AG04450 (cell line): ENCODE data around the gene TMEM54. TPM values are rescaled to one million over a fixed set of nuclear protein-coding genes. Genes with fewer than 3 reads are reported as not detected.

ENCODE experiments used
- CTCF ChIA-PET: fragments of 300-600, 350-600 bp; formaldehyde crosslinking; extraction: SDS; loops from one replicate; lab custom pipeline; 2022; ENCODE audit warnings: antibody characterized with exemption, inconsistent platforms; lab: Charles Lee
- POLR2A ChIA-PET: fragments of 350-600 bp; formaldehyde crosslinking; extraction: SDS; loops from one replicate; lab custom pipeline; 2021; ENCODE audit warnings: antibody characterized with exemption, inconsistent platforms; lab: Yijun Ruan, JAX
- DNase-seq: peaks from one replicate; pipeline ENCODE4 v3.0.0-alpha.2; 2011; ENCODE audit warnings: low read depth, low spot score
- H3K27ac ChIP-seq: one replicate; pipeline ENCODE4 v1.5.1; 2012; ENCODE audit warnings: low read depth, low read length, control low read depth
- H3K27me3 ChIP-seq: one replicate; pipeline ENCODE4 v1.6.0; 2012; ENCODE audit warnings: low read length; ENCODE audit not compliant: control insufficient read depth, insufficient read depth
- H3K4me3 ChIP-seq: 2 replicates; pipeline ENCODE4 v1.5.1; 2011; ENCODE audit warnings: mild to moderate bottlenecking, low read depth, low read length, control low read depth
- H3K9me3 ChIP-seq: 2 replicates; pipeline ENCODE4 v1.5.1; 2012; ENCODE audit warnings: low read length; ENCODE audit not compliant: control insufficient read depth, insufficient read depth
- CTCF ChIP-seq: IDR thresholded peaks from 2 replicates; pipeline ENCODE4 v1.5.1; 2011; ENCODE audit warnings: low read depth, low read length, control low read depth, inconsistent platforms
- polyA plus RNA-seq: library from polyadenylated mRNA; depleted of rRNA; stranded (reverse); fragments of >200 nt; gene quantifications from 2 replicates; pipeline ENCODE4 v1.2.3, GENCODE V29; 2011

Gene TMEM54
- polyA plus RNA-seq, 1 experiment = 28.6 TPM

GRCh38 chr1:32904797-32905196 lies 3.6 kb upstream of the TMEM54 start:
- POLR2A ChIA-PET = no interaction called here
- Histone ChIP-seq H3K4me3 (no peak overlapping the region), H3K9me3 (no peaks in the 10 kb centered on the region; the same call in 1 of the 2 replicates), H3K27me3 (peaks cover 8% of the 10 kb centered on the region), H3K27ac (no peak overlapping the region)
- CTCF ChIA-PET = interaction anchor here (0.8 to 1.1 kb wide), 3 partner anchors 11 to 158 kb away, joined by 3 read pairs; no protein-coding TSS in a partner anchor
- TF ChIP-seq CTCF = no peak
- DNase-seq = no peak

GRCh38 chr1:32903991-32904785 lies 3.0 kb upstream of the TMEM54 start:
- TF ChIP-seq CTCF = no peak
- DNase-seq = no peak
- H3K9me3 ChIP-seq = no peaks in the 10 kb centered on the region; the same call in 1 of the 2 replicates
- peaks cover 8% of the 10 kb centered on the region for H3K27me3 ChIP-seq
- no peak overlapping the region for H3K4me3 ChIP-seq
- no peak overlapping the region for H3K27ac ChIP-seq
- ChIA-PET CTCF (interaction anchor here (0.6 to 1.1 kb wide), 4 partner anchors 10 to 159 kb away, joined by 3 read pairs; no protein-coding TSS in a partner anchor), POLR2A (no interaction called here)

GRCh38 chr1:32902535-32902920 lies 1.3 kb upstream of the TMEM54 start:
- H3K4me3 ChIP-seq = no peak overlapping the region
- TF ChIP-seq CTCF = no peak
- ChIA-PET POLR2A (interaction anchor here (0.7 kb wide), 1 partner anchor 62 kb away, joined by 3 read pairs; the partner anchor contains the start of gene RNF19B), CTCF (no interaction called here)
- peaks cover 8% of the 10 kb centered on the region for H3K27me3 ChIP-seq
- no peak for DNase-seq
- no peaks in the 10 kb centered on the region; the same call in 1 of the 2 replicates for H3K9me3 ChIP-seq
- H3K27ac ChIP-seq = no peak overlapping the region

GRCh38 chr1:32901823-32902534 lies 790 bp upstream of the TMEM54 start:
- Histone ChIP-seq H3K27me3 (peaks cover 8% of the 10 kb centered on the region), H3K27ac (no peak overlapping the region), H3K9me3 (no peaks in the 10 kb centered on the region; the same call in 1 of the 2 replicates), H3K4me3 (peak overlapping the region; percentile 68)
- POLR2A ChIA-PET = interaction anchor here (0.7 kb wide), 1 partner anchor 62 kb away, joined by 3 read pairs; the partner anchor contains the start of gene RNF19B
- TF ChIP-seq CTCF = no peak
- no peak for DNase-seq
- CTCF ChIA-PET = interaction anchor here (0.5 to 0.7 kb wide), 2 partner anchors 382 to 502 kb away, joined by 3 to 4 read pairs; no protein-coding TSS in a partner anchor
